Activated CD4-positive, alpha-beta T cell treated with anti-CD3 and anti-CD28 coated beads, Interleukin-2, amount 50 U/mL, for 4 hours (primary cell): ENCODE measurements around the gene MBD4.
"Not testable (repeated sequence)": the region's sequence is repeated elsewhere in the genome, so short reads cannot be mapped to it uniquely, and the experiment has no call there.

Experiments used
- DNase-seq, 2 experiments: peaks; one replicate each; pipeline ENCODE4 v3.0.0-alpha.2; 2020

Gene MBD4

DNA sequence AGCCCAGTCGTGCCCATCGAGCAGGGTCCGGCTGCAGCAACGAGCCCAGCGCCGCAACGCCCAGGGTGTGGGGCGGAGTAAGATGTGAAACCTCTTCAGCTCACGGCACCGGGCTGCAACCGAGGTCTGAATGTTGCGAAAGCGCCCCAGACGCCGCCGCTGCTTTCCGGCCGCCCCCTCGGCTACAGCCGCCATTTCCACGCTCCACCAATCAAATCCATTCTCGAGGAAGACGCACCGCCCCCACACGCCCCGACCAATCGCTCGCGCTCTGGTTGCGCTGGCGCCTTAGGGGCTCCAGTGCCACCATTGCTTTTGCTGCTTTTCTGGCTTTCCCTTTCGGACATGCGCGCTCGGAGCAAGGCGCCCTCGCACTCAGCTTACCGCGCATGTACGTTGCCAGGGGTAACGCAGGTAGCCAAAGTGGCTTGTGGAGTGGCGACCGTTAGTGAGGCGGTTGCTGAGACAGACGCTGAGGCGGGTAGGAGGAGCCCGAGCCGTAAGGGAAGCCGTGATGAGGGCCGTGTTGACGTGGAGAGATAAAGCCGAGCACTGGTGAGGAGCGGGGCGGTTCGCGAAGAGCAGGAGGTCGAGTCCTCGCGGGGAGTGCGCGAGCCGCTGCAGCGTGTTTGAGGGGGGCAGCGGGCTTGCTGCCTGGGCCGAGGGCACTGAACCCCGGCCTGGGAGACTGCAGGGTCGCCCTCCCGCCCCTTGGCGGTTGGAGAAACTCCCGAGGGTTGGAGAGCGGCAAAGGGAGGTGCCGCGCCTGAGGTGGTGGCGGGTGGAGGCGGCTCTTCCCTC lies at the start of gene MBD4, which contains the start of gene IFT122:
TSS of gene MBD4 (minus strand) at position 132 of the 801 bp plus-strand sequence. CDS start at position 17, 115 bp downstream.
TSS of gene IFT122 (plus strand) at position 408 of the 801 bp plus-strand sequence. CDS start at position 515, 107 bp downstream.
- peak; percentile 98 to 99 for DNase-seq

DNA sequence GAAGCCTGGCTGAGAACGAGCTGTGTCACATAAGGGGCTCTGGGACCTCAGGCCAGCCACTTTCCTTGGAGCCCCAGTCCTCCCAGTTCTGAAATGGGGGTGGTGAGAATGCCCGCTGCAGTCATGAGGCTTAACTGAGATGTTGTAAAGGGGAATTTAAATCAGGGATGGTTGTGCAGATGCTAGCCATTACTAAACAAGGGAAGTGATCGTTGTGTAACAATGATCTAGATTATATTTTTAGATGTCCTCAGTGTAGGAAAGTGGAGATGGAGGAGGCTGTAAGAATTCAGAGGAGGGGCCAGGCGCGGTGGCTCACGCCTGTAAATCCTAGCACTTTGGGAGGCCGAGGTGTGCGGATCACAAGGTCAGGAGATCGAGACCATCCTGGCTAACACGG lies 49.5 kb upstream of the MBD4 start:
- not testable (repeated sequence) for DNase-seq

DNA sequence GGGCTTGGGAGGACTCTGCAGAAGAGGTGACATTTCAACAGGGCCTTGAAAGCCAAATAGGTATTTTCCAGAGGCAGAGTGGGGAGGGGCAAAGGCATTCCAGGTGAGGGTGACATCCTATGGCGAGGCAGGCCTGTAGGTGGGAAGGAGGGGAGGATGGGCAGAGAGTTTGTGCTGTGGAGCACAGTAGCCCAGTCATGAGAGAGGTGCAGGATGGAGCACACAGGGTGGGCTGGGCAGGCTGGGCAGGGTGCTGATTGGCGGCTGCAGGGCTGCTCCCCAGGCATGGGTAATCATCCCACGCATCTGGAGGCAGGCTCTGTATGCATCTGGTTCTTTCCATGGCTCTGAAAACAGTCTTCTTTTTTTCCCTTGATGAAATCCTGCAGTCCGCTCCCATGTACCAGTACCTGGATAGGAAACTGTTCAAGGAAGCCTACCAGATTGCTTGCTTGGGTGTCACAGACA lies 48.2 kb upstream of the MBD4 start:
- DNase-seq = not testable (repeated sequence)

DNA sequence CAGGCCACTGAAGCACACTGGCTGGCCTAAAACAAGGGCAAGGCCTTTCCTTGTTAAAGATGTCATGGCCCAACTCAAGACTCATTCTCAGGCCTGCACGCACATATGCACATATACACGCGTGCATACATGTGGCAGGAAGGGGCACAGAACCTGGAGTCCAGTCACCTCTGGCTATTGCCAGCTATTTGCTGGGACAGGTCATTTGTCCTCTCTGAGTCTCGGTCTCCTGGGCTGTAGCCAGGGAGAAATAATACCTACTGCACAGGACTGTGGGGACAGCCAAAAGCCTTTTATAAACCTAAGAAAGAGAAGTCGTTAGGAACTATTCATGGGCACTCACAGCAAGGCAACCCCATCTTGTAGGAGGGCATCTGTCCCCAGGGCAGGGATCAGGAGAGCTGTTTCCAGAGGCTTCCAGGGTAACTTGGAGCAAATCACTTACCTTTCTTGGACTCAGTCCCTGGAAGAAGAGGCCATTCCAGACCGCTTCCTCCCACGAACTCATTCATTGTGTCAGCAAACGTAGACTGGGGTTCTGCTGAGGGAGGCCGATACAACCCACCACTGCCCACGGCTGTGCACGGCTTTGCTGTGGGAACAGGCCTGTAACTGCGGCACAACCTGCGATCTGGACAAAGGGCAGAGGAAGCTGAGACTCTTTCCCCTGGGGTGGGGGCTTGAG lies 47.6 kb upstream of the MBD4 start:
- no peak for DNase-seq

DNA sequence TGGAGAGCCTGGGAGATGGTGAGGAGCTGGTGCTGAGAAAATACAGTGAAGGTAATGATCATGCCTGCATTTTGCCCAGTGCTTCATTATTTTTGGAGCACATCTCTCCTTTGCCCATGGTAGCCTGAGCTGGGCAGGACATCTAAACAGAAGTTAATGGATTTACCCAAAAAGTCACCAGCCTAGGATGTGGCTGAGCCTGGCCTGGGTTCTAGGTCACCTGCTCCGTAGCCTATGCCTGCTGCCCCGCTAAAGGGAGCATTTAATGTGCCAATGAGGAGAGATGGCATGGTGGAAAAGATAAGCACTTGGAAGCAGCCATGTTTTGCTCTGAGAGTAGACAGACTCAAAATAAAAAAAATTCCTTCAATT lies 46.9 kb upstream of the MBD4 start:
- DNase-seq = no peak

DNA sequence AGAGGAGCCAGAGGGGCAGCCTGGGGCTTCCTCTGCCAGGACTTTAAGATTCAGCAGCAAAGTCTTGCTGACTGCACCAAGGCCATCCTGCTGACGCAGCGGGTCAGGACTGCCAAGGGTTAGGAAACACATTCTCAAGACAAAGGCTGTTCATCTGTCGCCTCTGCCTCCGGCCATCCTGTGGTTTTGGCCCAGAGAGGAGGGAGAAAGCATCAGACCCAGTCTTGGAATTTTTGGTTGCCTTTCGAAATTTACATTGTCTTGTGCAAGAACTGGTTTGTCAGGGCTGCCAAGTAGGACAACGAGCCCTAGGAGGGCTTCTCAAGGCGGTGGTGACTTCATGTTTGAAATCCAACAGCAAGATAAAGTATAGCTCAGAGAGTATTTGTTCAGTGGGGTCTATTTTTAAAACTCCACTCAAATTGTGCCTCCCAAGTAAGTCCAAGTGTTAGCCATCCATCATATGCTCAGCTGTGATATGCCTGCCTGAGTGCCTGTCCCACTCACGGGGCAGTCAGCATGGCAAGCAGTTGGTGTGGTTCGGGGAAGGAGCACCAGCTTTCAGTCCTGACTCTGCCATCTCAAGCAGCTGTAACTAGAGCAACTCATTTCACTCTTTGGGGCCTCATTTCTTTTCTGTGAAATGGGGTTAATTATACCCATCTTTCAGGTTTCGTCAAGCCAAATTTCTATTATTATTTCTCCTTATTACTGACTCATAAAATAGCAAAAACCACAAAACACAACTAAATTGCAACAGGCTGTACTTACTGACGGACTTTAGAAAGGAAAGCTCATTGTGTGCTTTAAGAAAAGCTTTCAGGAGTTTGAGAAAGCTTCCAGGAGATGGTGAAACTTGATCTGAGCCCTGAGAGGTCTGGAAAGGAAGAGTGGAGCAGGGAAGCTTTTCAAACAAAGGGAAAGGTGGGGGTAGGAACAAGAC lies 46.2 kb upstream of the MBD4 start:
- no peak for DNase-seq

DNA sequence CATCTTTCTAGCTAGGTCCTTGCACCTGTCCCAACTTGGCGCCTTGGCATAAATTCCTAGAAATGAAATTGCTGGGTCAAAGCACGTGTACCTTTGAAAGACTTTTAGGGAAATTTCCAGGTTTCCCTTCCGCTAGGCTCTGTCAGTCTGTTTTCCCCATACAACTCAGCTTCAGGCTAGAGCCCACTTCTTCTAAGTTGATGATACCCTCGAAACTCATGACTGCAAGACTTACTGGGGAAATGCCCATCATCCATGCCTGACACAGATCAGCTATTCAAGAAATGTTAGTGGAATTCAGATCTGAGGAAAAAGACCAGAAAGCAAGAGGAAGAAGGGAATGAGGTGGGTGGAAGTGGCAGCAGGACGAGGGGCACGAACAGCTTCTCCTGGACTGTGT lies 45.4 kb upstream of the MBD4 start:
- DNase-seq = not testable (repeated sequence)

DNA sequence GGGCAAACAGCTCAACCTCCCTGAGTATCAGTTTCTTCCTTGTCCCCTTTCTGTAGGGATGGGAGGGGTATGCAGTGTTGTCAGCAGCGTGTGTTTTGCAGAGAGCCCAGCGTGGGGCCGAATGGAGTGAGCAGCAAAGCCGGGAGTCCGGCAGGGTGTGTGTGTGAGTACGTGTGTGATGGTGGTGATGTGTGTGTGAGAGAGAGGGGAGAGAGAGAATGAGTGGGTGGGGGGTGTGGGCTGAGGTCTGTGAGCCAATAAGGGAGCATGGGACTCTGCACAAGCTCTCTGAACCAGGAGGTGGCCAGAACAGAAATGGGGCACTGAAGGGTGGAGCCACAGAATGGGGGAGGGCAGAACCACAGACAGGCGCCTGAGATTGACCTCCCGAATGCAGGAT lies 44.1 kb upstream of the MBD4 start:
- no peak for DNase-seq

DNA sequence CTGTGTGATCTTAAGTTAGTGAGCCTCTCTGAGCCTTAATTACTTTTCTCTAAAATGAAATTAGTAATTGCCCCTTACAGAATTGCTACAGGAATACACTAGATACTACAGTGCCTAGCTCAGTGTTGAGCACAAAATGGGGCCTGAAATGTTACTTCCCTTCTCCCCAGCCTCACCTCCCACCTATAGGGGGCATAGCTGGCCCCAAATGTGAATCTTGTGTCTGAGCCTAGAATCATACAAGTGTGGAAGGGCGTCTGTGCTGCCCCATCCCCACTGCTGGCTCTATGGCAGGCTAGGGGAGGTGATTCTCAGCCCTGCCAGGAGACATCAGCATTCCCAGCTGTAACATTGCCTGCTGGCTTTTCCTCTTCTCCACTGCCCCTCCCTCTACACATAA lies 43.0 kb upstream of the MBD4 start:
- DNase-seq = no peak

DNA sequence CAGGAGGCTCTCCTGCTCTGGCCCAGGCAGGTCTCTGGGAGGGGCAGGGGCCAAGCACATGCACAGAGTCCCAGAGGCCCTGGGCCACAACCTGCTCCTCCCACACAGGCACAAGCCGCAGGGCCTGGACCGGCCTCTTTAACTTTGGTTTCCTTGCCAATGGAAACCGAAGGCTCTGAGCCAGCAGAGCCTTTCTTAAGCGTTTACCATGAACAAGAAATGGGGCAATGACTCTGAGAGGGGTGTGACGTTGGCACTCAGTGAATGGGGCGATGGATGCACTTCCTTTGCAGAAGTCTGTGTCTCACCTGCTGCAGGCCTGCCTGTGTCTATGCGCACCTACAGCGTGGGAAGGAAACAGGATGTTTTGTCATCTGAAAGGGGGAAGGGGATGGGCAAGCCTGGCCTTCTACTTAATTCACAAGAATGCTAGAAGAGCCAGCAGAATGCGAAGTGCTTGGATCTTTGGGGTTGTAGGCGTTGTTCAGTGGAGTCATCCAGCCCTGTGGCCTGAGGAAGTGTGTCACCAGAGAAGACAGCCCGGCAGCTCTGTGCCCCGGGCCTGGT lies 42.1 kb upstream of the MBD4 start:
- DNase-seq = peak; percentile 50

DNA sequence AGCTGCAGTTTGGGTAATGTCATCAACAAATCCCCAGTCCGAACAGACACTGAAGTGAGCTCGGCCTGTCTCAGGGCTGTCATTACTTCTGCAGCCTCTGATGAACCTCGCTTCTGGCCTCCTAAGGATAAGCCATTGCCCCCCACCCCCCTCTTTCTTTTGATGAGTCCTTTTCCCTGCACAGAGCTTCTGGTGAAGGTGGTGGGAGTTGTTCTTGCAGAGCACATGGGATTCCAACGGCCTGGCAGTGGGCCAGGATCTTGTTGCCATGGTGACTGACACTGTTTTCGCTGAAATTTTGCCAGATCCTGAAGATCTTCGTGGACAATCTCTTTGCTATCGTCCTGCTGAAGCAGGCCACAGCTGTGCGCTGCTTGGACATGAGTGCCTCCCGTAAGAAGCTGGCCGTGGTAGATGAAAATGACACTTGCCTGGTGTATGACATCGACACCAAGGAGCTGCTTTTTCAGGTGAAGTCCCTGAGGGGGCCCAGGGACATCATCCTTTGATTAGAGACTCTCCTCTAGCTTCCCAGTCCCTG lies 41.5 kb upstream of the MBD4 start:
- DNase-seq = not testable (repeated sequence)

DNA sequence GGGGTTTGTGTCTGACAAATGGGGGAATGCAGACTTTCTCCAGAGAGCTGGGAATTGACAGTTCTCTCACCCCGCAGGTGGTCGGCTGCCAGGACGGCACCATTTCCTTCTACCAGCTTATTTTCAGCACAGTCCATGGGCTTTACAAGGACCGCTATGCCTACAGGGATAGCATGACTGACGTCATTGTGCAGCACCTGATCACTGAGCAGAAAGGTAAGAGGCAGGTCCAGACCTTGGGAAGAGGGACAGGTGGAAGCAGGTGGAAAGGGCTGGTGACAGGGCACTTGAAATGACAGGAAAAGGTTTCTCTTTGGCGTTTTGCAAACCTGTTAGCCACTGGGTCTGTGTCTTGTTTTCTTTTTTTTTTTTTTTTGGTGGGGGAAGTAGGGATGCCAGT lies 36.8 kb upstream of the MBD4 start:
- no peak for DNase-seq

DNA sequence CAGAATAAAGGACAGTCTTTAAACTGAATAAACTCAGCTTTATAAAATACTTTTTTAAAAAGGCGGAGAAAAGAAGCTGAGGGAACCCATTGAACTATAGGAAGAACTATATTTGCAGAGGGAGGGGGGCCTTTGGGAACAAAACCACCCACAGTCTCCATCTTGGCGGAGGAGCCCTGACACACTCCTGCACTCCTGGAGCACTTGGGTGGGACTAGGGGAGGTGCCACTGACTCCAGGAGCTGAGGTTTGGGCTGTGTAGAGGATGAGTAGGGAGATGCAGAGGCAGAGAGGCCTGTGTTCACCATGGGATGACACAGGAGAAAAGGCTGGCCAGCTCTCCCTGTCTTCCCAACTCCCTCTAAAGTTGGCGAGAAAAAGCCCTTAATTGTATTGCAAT lies 36.1 kb upstream of the MBD4 start:
- no peak for DNase-seq

DNA sequence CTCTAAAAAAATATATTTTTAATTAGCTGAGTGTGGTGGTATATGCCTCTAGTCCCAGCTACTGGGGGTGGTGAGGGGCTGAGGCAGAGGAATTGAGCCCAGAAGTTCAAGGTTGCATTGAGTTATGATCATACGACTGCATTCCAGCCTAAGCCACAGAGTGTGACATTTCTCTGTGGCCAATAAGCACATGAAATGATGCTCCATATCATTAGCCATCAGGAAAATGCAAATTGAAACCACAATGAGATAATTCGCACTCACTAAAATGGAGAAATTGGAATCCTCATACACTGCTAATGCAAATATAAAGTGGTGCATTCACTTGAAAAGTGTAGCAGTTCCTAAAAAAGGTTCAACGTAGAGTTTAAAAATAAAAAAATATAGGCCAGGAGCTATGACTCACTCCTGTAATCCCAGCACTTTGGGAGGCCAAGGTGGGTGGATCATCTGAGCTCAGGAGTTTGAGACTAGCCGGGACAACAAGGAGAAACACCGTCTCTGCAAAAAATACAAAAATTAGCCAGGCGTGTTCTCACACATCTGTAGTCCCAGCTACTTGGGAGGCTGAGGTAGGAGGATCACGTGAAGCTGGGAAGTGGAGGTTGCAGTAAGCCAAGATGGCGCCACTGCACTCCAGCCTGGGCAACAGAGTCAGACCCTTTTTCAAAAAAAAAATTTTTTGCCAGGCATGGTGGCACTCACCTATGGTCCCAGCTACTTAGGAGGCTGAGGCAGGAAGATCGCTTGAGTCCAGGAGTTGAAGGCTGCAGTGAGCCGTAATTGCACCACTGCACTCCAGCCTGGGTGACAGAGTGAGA lies 35.4 kb upstream of the MBD4 start:
- DNase-seq = no peak

DNA sequence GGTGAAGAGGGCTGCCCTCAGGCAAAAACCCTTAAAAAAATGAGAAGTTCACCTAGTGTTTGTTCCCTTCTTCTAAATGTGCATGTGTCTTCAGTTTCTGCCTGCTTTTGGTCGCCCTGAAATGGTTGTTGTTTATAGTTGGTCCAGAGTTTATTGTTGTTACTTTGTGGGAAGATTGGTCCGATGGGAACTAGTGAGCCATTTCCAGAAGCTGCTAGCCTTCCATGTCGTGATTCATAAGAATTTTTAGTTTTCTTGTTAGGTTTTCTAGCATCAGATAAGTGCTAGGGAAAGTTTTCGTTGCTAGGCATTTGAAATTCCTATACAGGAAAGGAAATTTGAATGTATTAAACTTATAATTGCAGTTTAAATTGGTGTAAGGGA lies 34.0 kb upstream of the MBD4 start:
- no peak for DNase-seq

DNA sequence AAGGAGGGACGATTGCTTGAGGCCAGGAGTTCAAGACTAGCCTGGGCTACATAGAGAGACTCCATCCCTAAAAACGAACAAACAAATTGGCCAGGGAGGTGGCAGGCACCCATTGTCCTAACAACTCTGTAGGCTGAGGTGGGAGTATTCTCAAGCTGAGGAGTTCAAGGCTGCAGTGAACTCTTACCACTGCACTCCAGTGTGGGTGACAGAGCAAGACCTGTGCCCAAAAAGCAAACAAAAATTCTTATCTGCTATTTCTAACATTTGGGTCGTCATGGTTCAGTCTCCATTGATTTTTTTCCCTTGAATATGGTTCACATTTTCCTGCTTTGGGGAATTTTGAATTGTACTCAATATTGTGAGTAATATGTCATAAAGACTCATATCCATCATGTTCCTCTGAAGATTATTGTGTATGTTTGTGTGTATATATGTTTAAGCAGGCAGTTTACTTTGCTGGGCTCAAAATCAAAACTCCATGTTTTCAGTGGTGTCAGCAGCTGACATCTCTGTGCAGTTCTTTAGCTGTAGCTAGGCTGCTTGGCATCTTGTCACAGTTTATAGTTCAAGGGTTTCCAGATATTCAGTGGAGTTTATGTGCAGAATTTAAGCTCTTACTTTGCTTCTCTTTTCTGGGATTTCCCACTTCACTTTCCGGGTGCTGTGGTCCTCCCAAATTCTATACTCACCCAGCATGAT lies 33.5 kb upstream of the MBD4 start:
- DNase-seq = no peak

DNA sequence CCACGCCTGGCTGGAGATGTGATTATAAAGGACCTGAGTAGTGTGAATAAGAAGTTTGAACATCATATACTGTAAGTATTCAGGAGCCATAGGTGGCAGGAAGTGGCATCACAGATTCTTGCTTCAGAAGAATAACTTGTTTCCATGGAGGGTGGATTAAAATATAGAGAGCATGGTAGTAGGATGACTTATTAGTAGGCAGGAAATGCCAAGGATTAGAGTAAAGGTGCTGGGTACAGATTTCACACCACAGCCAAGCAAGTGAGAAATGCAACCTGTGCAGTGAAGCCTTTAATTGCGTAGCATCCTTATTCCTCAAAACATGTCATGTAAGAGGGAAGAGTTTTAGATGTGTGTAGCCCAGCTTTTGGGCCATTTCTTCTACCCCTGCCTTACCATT lies 31.1 kb upstream of the MBD4 start:
- DNase-seq = no peak

DNA sequence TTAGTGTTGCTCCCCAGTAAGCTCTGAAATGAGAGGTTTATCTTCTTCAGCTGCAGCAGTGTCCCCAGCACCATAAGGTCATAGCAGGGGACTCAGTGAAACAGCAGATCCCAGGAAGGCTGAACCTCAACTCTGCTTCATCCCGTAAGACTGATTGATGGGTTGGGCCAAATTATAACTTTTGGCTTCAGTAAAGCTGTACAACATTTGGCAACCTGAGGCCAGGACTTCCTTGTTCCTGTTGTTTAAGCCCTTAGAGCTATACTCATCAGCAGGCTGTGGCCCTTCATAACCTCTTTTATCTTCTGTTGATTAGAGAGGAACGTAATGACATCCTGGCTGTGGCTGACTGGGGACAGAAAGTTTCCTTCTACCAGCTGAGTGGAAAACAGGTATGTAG lies 29.3 kb upstream of the MBD4 start:
- DNase-seq = no peak

DNA sequence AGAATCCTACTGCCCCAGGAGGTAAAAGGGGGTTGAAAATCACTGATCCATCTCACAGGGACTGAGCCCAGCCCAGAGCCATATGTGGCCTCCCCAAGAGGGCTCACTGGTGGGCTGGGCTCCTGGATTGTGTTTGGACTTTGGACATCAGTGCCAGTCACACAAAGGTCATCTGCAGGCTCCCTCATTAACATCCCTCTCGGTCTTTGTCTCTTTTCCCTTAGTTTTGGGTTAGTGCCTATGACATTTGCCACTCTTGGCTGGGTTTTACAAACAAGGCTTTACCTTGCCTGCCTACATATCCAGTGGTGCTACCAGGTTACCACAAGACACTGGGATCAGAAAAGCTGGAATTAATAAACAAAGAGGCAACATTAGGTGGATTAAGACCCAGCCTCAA lies 28.2 kb upstream of the MBD4 start:
- DNase-seq = no peak

DNA sequence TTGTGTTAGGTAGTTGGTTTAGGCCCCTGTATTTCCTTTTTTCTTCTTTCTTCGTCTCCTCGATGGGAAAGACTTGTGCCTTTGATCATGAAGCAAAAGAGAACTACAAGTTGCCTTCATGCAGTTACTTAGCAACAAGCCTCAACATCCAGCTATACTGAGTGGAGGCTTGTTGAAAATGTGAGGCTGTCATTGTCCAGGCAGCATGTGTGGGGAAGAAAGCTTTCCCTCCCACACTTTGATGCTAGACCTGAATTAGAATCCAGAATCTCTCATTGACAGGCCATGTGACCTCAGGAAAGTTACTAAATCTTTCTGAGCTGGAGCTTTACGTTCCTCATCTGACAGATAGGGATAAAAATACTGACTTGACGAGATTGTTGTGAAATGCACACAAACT lies 24.0 kb upstream of the MBD4 start:
- DNase-seq = no peak

DNA sequence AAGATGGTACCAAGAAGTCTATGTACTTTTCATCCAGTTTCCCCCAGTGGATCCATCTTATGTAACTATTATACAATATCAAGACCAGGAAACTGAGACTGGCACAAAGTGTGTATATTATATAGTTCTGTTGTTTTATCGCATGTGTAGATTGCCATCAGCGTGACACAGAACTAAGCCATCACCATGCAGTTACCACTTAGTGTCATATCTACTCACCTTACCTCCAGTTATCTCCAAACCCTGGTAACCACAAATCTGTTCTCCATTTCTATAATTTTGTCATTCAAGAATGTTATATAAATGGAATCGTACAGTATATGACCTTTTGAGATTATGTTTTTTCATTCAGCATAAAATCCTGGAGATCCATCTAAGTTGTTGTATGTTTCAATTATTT lies 23.3 kb upstream of the MBD4 start:
- no peak for DNase-seq
